Hepatocyte (in vitro differentiated cells): ENCODE data around the gene DCAF17. TPM values are rescaled to one million over a fixed set of nuclear protein-coding genes. Genes with fewer than 3 reads are reported as not detected.

Experiments used
- DNase-seq: peaks from one replicate; pipeline ENCODE4 v3.0.0-alpha.2; 2016; ENCODE audit warnings: low spot score
- H2AFZ ChIP-seq: fragments of 200-600 bp; sonication (generic); 2 replicates; pipeline ENCODE4 v1.6.0; 2016; ENCODE audit warnings: antibody characterized with exemption, mild to moderate bottlenecking
- H3K27ac ChIP-seq: fragments of 200-600 bp; sonication (generic); 2 replicates; pipeline ENCODE4 v1.5.1; 2016; ENCODE audit warnings: mild to moderate bottlenecking
- H3K27me3 ChIP-seq: fragments of 200-600 bp; sonication (generic); 2 replicates; pipeline ENCODE4 v1.6.1; 2016
- H3K36me3 ChIP-seq: fragments of 200-600 bp; sonication (generic); replicated peaks from 2 replicates; pipeline ENCODE4 v1.5.1; 2016; ENCODE audit warnings: low read depth; ENCODE audit not compliant: insufficient read depth
- H3K4me1 ChIP-seq: fragments of 200-600 bp; sonication (generic); 2 replicates; pipeline ENCODE4 v1.5.1; 2016; ENCODE audit warnings: mild to moderate bottlenecking, moderate library complexity; ENCODE audit not compliant: insufficient read depth
- H3K4me2 ChIP-seq: fragments of 200-600 bp; sonication (generic); 2 replicates; pipeline ENCODE4 v1.6.0; 2016
- H3K4me3 ChIP-seq: fragments of 200-600 bp; sonication (generic); 2 replicates; pipeline ENCODE4 v1.5.1; 2016; ENCODE audit warnings: mild to moderate bottlenecking
- H3K79me2 ChIP-seq: fragments of 200-600 bp; sonication (generic); 2 replicates; pipeline ENCODE4 v1.6.0; 2017; ENCODE audit warnings: mild to moderate bottlenecking
- H3K9me2 ChIP-seq: fragments of 200-600 bp; sonication (generic); replicated peaks from 2 replicates; pipeline ENCODE4 v1.6.0; 2017; ENCODE audit warnings: mild to moderate bottlenecking; ENCODE audit not compliant: insufficient read depth
- H3K9me3 ChIP-seq: fragments of 200-600 bp; sonication (generic); 2 replicates; pipeline ENCODE4 v1.5.1; 2016; ENCODE audit warnings: low read depth, mild to moderate bottlenecking
- H4K20me1 ChIP-seq: fragments of 200-600 bp; sonication (generic); 2 replicates; pipeline ENCODE4 v1.6.0; 2016; ENCODE audit warnings: mild to moderate bottlenecking; ENCODE audit not compliant: insufficient read depth, poor library complexity, severe bottlenecking
- EZH2 ChIP-seq: fragments of 200-600 bp; sonication (generic); IDR thresholded peaks from 2 replicates; pipeline ENCODE4 v1.6.1; 2016; ENCODE audit warnings: antibody characterized with exemption, mild to moderate bottlenecking, borderline replicate concordance
- EZH2phosphoT487 ChIP-seq: fragments of 200-600 bp; sonication (generic); IDR thresholded peaks from one replicate; pipeline ENCODE4 v1.6.1; 2018; ENCODE audit warnings: antibody characterized with exemption, mild to moderate bottlenecking, low read depth, moderate library complexity; ENCODE audit not compliant: unreplicated experiment, severe bottlenecking
- WGBS: methylation state at CpG from one replicate; pipeline ENCODE4 v1.1.6; 2016; ENCODE audit warnings: low lambda C conversion rate; ENCODE audit errors: missing lambda C conversion rate; 5-methylcytosine and 5-hydroxymethylcytosine counted together
- polyA plus RNA-seq: library from polyadenylated mRNA; unstranded; fragments of >200 nt; fragmentation: Nextera tagmentation; extraction: Ambion mirVana; gene quantifications from 2 replicates; pipeline ENCODE4 v1.2.1, GENCODE V29; 2016
- total RNA-seq: library from RNA; depleted of rRNA; stranded (reverse); fragments of >200 nt; gene quantifications from 2 replicates; pipeline ENCODE4 v1.2.3, GENCODE V29; 2014
- TF ChIP-seq, protein P1 (sequence below): fragments of 200-600 bp; sonication (generic); IDR thresholded peaks from 2 replicates; pipeline ENCODE4 v1.5.1; 2016; ENCODE audit warnings: antibody characterized with exemption, mild to moderate bottlenecking; ENCODE audit not compliant: poor library complexity

Gene DCAF17
- total and polyA plus RNA-seq, 2 experiments from 2014 or later, result 2.7 to 12.0 TPM

DNA sequence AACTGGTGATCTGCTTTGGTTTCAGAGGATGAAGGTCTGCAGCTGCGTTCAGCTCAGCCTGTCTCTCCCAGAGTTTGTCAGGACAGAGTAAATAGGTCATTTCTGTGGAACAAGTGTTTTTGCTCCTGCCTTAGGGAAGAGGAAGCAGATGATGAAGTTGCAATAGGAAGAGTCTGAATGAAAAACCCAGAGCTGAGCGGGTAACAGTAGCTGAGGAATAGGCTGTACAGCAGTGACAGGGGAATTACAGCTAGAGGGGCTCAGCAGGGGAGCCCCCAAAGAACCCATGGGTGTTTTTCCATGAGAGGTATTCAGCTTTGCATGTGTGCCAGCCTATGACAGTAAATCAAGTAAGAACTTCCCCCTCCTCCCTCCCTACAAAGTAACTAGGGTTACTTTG lies 78.0 kb downstream of the DCAF17 start:
- H3K27ac ChIP-seq, result no peak overlapping the region
- no peak for TF ChIP-seq EZH2phosphoT487
- WGBS, result 84% methylated on average over 2 of the region's 2 CpGs

DNA sequence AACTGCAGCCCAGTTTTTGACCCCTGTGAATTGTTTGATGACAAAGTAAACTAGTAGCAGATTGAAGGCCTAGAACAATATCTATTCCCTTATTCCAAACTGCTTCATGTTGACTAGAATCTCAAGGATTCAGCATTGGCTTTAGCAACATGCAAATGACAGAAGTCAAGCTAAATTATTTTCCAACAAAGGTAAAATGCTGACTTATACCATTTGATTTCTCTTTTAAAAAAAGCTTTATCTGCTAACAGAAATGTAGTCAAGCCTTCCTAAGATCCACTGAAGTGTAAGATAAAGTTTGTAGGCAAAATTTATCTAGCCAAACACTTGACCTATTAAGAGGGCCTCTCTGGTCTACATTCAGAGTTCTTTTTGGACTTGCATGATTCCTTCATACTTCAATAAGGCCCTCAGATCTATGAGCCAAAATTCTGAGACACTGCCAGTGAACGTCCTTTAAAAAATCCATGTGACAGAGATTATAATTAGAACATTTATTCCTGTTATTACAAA lies 78.7 kb downstream of the DCAF17 start:
- no peak overlapping the region for H3K27ac ChIP-seq
- no peaks in the 10 kb centered on the region for H3K27me3 ChIP-seq
- 85% methylated on average over 1 of the region's 1 CpG for whole genome bisulfite sequencing
- no peaks in the 10 kb centered on the region for H3K36me3 ChIP-seq
- H2AFZ ChIP-seq, result no peak overlapping the region
- TF ChIP-seq EZH2 (no peak), EZH2phosphoT487 (no peak)
- TF ChIP-seq, protein P1, sequence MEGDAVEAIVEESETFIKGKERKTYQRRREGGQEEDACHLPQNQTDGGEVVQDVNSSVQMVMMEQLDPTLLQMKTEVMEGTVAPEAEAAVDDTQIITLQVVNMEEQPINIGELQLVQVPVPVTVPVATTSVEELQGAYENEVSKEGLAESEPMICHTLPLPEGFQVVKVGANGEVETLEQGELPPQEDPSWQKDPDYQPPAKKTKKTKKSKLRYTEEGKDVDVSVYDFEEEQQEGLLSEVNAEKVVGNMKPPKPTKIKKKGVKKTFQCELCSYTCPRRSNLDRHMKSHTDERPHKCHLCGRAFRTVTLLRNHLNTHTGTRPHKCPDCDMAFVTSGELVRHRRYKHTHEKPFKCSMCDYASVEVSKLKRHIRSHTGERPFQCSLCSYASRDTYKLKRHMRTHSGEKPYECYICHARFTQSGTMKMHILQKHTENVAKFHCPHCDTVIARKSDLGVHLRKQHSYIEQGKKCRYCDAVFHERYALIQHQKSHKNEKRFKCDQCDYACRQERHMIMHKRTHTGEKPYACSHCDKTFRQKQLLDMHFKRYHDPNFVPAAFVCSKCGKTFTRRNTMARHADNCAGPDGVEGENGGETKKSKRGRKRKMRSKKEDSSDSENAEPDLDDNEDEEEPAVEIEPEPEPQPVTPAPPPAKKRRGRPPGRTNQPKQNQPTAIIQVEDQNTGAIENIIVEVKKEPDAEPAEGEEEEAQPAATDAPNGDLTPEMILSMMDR, result no peak
- no peaks in the 10 kb centered on the region for H3K9me3 ChIP-seq
- H3K4me2 ChIP-seq, result no peak overlapping the region
- no peaks in the 10 kb centered on the region for H3K4me1 ChIP-seq
- no peak for DNase-seq
- no peaks in the 10 kb centered on the region for H4K20me1 ChIP-seq
- no peaks in the 10 kb centered on the region for H3K79me2 ChIP-seq
- no peaks in the 10 kb centered on the region for H3K9me2 ChIP-seq
- no peak overlapping the region for H3K4me3 ChIP-seq

More for the DNA sequence above, 78.0 kb downstream of the DCAF17 start:
- no peak overlapping the region for H3K4me2 ChIP-seq
- no peaks in the 10 kb centered on the region for H3K4me1 ChIP-seq
- no peak for DNase-seq
- no peaks in the 10 kb centered on the region for H3K79me2 ChIP-seq
- no peaks in the 10 kb centered on the region for H3K9me2 ChIP-seq
- no peak overlapping the region for H3K4me3 ChIP-seq
- H3K9me3 ChIP-seq, result no peaks in the 10 kb centered on the region
- no peaks in the 10 kb centered on the region for H4K20me1 ChIP-seq
- H3K27me3 ChIP-seq, result no peaks in the 10 kb centered on the region
- no peak overlapping the region for H2AFZ ChIP-seq
- no peaks in the 10 kb centered on the region for H3K36me3 ChIP-seq

DNA sequence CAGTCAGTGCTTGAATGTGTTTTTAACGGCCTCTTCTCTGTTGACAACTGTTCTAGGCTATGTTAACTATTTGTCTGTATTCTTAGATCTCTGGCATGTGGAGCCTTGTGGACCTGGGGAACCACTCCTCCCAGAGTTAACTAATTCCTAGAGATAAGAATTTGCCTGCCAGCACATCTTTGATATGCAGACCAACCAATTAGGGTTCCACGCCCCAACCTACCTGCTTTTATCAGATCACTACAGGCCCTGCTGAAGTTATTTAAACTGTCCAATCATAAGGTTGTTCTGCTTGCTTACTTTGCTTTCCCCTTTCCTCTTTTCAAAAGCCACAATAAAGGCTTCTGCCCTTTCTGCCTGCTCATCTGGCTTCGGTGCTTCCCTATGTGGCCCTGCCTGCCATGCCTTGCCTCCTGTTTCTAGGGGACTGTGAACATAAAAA lies 79.7 kb downstream of the DCAF17 start:
- DNase-seq, result no peak
- Histone ChIP-seq H3K36me3 (no peaks in the 10 kb centered on the region), H3K4me1 (no peaks in the 10 kb centered on the region), H3K9me2 (no peaks in the 10 kb centered on the region), H4K20me1 (no peaks in the 10 kb centered on the region), H3K27me3 (no peaks in the 10 kb centered on the region), H2AFZ (no peak overlapping the region), H3K9me3 (no peaks in the 10 kb centered on the region), H3K4me2 (no peak overlapping the region), H3K27ac (no peak overlapping the region), H3K4me3 (no peak overlapping the region), H3K79me2 (no peaks in the 10 kb centered on the region)
- WGBS, result 49% methylated on average over 3 of the region's 3 CpGs
- TF ChIP-seq, protein P1, result no peak
- no peak for TF ChIP-seq EZH2phosphoT487
- no peak for TF ChIP-seq EZH2

DNA sequence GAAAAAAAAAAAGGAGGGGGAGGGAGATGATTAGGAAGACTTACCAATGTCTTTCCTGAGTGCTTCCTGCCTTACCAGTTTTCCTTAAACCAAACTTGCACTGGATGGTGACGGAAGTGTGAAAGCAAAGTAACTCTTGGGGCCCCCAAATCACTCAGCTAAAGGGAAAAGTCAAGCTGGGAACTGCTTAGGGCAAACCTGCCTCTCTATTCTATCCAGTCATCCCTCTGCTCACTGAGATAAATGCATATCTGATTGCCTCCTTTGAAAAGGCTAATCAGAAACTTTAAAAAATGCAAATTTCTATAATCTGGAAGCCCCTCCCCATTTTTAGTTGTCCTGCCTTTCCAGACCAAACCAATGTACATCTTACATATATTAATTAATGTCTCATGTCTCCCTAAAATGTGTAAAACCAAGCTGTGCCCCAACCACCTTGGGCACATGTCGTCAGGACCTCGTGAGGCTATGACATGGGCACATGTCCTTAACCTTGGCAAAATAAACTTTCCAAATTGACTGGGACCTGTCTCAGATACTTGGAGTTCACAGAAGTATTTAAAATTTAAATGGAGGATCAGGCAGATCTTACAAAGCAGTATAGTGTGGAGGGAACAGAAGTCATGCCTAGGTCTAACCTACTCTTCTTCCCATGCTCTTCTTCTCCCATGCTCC lies 81.0 kb downstream of the DCAF17 start:
- no peaks in the 10 kb centered on the region for H3K9me2 ChIP-seq
- no peak overlapping the region for H3K4me2 ChIP-seq
- no peak for TF ChIP-seq EZH2
- TF ChIP-seq, protein P1, result no peak
- no peak for TF ChIP-seq EZH2phosphoT487
- no peaks in the 10 kb centered on the region for H3K36me3 ChIP-seq
- no peaks in the 10 kb centered on the region for H3K9me3 ChIP-seq
- no peaks in the 10 kb centered on the region for H4K20me1 ChIP-seq
- no peak overlapping the region for H3K27ac ChIP-seq
- H3K4me3 ChIP-seq, result no peak overlapping the region
- no peaks in the 10 kb centered on the region for H3K4me1 ChIP-seq
- H2AFZ ChIP-seq, result no peak overlapping the region
- H3K79me2 ChIP-seq, result no peaks in the 10 kb centered on the region
- peaks cover 4% of the 10 kb centered on the region for H3K27me3 ChIP-seq
- no peak for DNase-seq
- 95% methylated on average over 3 of the region's 3 CpGs for WGBS
